AML-193 (cell line): ENCODE measurements around the gene NRG3.
"Not testable (repeated sequence)": the region's sequence is repeated elsewhere in the genome, so short reads cannot be mapped to it uniquely, and the experiment has no call there.

Experiments
- DNase-seq, 2 experiments: peaks; one replicate each; lab custom pipeline; 2025; lab: John Stamatoyannopoulos, UW

Gene NRG3

DNA sequence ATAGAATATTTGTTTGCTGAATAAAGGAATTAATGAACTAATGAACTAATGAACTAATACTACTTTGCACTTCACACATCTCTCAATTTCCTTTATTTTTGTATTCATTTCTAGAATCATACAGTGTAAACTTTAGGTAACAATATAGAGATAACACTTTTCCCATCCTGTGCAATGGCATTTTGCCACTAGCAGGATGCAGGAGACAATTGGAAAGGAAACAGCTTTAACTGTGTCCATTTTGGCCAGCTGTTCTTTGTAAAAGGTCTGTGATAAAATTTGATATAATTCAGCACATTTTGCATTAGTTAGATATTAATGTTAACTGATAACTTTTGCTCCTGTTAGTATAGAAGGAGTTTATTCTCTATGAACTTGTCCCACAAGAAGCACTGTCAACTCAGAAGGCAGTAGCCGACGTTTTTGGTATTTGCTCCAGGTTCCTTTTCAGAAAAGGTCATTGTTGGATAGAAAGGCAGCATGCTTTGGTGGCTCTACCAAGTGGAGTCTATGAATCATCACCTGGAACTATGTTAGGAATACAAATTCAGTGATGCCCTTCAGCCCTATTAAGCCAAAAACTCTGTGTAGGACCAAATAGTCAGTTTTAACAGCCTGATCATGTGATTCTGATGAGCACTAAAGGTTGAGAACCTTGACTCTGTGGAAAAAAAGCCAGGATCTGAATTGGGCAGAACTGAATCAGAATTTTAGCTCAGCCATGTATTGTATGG is 86.6 kb downstream of the NRG3 start:
- no peak for DNase-seq

GRCh38 chr10:81963606-81964005 is 88.6 kb downstream of the NRG3 start:
- DNase-seq = no peak

- DNase-seq = no peak
Observed at GRCh38 chr10:81967716-81968115, 92.7 kb downstream of the NRG3 start.

DNA sequence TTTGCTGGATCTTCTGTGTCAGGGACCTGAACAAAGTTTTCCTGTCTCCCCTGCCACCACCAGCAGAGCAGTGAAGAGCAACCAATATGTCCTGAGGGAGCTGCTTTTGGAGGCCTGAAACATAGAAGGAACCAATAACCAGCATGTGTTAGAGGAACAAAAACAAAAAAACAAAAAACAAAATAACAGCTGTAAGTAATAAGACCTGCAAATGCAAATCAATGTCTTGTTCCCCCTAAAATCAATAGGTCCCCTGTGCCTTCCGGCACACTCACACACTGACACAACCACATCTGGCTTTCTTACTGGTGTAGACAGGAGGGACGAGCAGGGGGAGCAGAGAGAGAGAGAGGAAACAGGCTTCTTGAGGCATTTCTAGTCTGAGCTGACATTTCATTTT is 94.1 kb downstream of the NRG3 start:
- DNase-seq = no peak

DNA sequence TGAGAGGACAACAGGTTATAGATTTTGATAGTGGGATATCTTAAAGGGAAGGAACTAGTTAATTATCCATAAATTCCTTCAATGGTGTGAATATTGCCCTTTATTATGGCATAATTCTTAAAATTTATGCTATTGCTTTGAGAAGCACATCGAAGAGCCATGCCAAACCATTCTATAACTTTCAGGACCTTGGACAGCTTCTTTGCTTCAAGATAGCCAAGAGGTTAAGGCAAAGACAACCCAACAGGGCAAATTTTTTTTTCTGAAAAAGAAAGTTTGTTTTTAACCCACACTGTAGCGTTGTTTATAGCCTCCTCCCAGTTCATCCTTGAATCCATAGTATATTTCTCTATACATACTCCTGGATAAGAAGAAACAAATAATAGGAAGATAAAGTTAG is 103.2 kb downstream of the NRG3 start:
- no peak for DNase-seq

- DNase-seq = no peak
Observed at GRCh38 chr10:81981724-81982123, 106.7 kb downstream of the NRG3 start.

DNA sequence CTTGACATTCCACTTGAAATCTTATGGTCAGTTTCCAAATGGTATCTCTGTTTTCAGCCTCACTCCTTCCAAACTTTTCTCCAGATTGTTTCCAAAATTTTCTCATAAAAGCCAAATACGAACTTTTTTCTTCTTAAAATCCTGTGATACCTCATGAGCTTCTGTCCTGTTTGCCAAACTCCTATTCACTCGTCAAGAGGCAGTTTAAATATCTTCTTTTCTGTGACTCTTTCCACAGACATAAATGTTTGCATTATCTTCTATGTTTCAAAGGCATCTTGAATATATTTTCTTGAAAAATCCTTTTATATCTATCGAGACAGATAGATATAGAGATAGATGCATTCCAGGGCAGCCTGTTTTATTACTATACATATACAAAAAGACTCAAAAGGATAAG is 109.4 kb downstream of the NRG3 start:
- DNase-seq = no peak

GRCh38 chr10:81995254-81995653 is 120.3 kb downstream of the NRG3 start:
- no peak for DNase-seq

DNA sequence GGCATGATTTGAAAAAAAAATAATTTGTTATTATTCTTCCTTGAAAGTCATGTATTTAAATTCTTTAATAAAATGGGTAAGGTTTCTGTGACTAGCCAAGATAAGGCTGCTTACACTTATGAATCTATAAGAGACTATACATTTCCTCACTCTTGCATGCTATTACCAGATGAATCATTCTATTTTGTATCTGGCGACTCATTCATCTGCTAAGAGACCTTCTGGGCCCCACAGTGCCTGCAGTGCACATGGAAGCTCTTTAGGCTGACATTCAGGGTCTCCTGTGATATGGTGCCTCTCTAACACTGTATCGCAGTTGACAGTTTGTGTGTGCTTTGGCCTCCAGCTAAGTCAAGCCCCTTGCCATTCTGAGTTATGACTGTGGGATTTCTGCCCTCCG is 121.9 kb downstream of the NRG3 start:
- DNase-seq = no peak

DNA sequence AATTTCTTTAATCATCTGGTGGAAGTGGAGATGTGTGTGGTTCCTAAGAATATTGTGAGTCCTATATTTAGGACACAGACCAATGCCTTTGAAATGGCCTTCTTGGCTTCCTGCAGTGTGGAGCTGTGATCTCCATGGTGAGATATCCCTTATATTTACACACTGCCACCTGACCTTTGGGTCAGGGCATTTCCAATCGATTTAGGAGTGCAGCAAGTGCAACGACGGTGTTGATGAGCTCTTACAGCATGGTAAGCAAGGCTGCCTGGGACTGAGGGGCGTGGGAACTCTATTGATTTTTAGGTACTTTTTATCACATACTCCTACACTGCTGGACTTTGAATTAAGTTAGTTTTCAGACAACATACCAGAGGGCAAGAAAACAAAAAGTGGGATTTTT is 146.0 kb downstream of the NRG3 start:
- DNase-seq = no peak

DNA sequence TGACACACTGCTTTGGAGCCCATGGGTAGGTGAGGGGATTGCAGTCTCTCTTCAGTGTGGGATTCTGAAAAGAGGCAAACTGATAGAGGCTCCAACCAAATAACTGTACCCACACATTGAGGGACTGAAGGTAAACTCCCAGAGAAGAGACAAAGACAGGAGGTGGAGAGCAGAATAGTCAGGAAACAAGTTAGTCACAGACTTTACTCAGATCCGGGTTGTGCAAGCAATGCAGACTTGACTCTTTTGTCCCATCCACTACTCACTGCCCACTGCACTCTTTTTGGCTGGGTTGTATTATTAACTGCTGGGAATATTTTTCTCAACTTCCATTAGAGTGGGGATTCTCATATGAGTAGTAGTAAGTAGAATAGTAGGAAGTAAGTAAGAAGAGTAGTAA is 152.7 kb downstream of the NRG3 start:
- no peak for DNase-seq

GRCh38 chr10:82037076-82037475 is 162.1 kb downstream of the NRG3 start:
- no peak for DNase-seq

DNA sequence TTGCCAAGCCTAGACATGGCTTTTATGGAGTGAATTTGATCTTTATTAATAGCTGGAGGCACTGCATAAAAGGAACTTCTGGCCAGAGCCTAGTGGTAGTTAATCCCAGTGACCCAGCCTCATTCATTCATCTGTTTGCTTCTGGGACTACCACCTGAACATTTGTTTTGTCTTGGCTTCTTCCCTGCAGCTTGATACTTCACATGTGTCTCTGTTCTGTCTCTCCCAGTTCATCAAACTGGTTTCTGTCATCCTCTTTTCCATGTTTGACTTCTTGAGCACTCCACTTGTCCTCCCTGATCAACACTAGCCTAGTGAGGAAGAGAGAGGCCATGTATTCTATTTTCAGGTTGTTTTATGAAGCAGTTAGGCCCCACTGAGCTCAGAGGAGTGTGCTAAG is 163.6 kb downstream of the NRG3 start:
- no peak for DNase-seq

DNA sequence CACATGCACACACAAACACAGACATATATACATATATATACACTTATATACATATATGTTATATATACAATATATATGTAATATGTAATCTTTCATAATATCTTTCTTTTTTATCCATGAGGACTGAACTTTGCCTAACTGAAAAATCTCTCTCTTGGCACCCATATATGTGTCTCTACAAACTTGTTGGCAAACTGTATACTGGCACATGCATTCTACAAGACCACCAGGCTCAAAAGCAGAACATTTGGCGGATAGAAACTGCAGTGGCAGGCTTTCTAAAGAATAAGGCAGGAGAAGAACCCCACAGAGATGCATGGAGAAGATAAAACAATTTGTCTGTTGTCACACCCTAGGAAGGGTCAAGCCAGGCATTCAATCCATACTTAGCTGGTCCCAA is 165.3 kb downstream of the NRG3 start:
- no peak for DNase-seq

DNA sequence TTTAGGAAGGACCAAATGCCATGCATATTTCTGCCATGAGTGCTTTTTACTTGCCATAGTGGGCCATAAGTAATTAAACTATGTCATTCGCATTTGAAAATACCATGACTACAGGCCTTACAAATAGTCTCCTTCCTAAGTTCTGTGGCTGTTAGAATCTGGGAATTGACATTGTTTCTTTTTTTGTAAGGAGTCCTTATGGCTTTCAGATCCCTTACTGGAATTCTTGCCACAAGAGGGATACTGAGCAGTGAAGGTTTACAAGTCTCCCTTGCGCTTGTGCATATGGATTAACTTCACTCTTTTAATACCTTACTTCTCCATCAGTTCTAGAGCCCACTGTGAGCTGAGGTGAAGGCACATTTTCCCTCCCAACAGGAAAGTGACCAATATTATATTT is 166.0 kb downstream of the NRG3 start:
- DNase-seq = no peak

GRCh38 chr10:82056391-82056790 is 181.4 kb downstream of the NRG3 start:
- DNase-seq = no peak

DNA sequence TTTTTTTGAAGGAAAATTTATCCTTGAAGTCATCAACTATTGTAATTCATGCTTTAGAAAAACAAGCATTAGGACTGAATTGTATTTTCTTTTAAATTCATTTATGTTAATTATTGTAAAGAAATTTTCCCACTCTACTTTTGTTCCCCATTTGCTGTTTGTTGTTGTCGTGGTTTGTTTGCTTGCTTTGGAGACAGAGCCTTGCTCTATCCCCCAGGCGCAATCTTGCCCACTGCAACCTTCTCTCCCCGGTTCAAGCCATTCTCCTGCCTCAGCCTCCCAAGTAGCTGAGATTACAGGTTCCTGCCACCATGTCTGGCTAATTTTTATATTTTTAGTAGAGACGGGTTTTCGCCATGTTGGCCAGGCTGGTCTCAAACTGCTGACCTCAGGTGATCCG is 192.2 kb downstream of the NRG3 start:
- not testable (repeated sequence) for DNase-seq

DNA sequence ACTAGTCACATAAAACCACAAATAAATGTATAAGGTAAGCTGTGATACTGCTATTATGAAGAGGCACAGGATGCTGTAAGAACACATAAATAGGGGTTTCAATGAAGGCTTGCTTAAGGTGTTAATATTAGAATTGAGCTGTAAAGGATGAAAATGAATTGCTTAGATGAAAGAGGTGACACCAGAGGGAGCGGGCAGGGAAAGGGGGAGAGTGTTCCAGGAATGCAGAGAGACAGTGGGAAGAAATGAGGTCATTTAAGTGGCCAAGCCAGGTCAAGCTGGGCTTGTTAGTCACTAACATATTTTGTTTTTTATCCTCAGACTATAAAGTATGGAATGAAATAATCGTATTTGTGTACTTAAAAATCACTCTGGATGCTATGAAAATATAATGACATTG is 193.5 kb downstream of the NRG3 start:
- DNase-seq = no peak

DNA sequence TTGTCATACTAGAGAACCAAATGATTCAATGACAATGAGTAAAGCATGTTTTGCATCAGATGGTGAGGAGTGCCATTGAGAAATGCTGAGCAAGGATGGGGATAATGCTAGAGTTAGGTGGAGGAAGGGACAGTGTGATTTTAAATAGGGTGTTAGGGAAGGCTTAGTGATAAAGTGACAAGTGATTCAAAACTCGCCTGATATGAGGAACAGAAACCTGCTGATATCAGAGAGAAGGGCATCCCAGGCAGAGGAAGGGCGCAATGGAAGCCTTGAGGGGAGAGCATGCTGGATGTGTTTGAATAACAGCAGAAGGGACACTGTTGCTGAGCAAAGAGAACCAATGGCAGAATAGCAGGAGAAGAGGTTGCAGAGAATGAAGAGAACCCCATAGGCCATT is 196.2 kb downstream of the NRG3 start:
- no peak for DNase-seq

- DNase-seq = no peak
Observed at GRCh38 chr10:82072124-82072523, 197.1 kb downstream of the NRG3 start.

DNA sequence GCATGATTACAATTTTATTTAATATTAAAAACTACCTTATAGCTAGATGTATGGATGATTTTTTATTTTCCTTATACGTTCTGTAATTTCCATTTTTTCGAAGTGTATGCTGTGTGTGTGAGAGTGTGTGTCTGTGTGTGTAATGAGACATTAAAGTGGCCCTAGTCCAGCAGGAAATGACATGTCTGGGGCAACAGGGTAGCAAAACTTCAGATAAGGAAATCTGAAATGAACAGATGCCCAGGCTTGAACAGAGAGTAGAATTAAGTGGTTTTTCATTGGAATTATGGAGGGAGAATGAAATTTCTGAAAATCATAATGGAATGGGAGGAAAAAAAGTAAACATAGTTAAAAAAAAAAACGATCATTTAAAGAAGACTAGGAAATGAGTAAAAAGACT is 200.6 kb downstream of the NRG3 start:
- no peak for DNase-seq

DNA sequence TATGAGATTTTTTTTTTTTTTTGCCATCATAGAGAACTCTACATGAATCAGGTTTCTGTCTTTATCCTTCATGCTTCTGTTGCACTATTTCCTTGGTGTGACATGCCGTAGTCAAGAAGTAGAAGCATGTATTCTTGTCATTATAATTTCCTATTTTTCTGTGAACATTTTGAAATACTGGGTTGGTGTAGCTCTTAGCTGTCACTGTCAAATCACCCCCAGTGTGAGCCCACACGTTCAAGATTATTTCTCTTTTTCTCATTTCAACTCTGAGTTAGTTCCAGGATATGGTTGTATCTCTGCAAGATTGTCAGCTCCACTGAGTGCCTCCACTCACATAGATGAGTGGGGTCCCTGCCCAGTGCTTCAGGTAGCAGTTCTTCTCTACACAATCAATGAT is 209.5 kb downstream of the NRG3 start:
- DNase-seq = no peak

DNA sequence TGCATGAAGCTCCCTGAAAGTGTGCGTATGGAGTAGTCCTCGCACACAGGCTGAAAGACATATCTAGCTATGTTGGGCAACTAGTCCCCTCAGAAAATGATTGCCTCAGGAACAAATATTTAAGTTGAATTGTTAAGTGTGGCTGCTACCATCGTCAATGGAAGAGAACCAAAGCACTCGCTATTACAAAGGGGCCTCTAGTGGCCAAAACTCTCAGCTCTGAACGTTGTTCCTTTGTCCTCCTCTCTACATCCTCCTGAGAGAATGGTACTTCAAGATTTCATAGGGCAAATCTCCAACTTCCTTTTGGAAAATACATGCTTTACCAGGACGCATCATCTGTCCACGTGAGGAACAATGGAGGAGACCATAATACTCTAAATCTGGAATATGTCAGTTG is 209.9 kb downstream of the NRG3 start:
- DNase-seq = no peak

DNA sequence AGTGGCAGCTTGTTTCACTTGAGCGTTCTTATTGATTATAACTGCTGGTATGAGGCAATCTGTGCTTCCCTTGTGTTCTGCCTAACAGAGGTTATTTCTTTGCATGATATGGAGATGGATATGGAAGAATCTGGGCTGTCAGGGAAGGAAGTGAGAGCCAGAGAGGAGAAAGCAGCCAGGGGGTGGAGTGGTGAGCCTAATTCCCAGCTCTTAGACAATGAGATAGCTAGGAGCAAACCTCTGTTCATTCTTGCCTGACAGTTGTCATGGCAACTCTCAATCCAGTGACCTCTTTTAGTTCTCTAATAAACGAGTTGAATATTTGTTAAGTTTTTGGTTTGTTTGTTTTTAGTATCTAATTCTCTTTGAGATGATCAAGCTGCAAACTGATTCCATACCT is 214.3 kb downstream of the NRG3 start:
- no peak for DNase-seq

GRCh38 chr10:82091413-82091812 is 216.4 kb downstream of the NRG3 start:
- no peak for DNase-seq
